Nephron (organoid): ENCODE measurements around the gene ARHGAP22.

Experiments
- H3K27ac Mint-ChIP-seq, 3 experiments: 2 replicates each; pipeline ENCODE4 v1.8.0; 2020; ENCODE audit warnings: mixed read lengths in 3 of 3, mild to moderate bottlenecking in 2 of 3, moderate library complexity in 1 of 3
- H3K27me3 Mint-ChIP-seq: 2 replicates; pipeline ENCODE4 v1.8.0; 2021; ENCODE audit warnings: low read depth, mild to moderate bottlenecking, moderate library complexity, mixed read lengths
- H3K36me3 Mint-ChIP-seq: 2 replicates; pipeline ENCODE4 v1.8.0; 2020; ENCODE audit warnings: low read depth, mixed read lengths
- H3K4me1 Mint-ChIP-seq: 2 replicates; pipeline ENCODE4 v1.8.0; 2020; ENCODE audit warnings: mixed read lengths
- H3K4me3 Mint-ChIP-seq, 3 experiments: 2 replicates each; pipeline ENCODE4 v1.8.0; 2020; ENCODE audit warnings: mild to moderate bottlenecking in 3 of 3, mixed read lengths in 3 of 3, moderate library complexity in 2 of 3
- H3K9me3 Mint-ChIP-seq: 2 replicates; pipeline ENCODE4 v1.8.0; 2020; ENCODE audit warnings: mixed read lengths
- CTCF ChIP-seq, 3 experiments: fragments of 200-600 bp; sonication (generic); IDR thresholded peaks; one replicate each; pipeline ENCODE4 v1.5.0; 2021; ENCODE audit warnings: antibody characterized with exemption in 3 of 3; ENCODE audit not compliant: unreplicated experiment in 3 of 3

The ARHGAP22 gene

GRCh38 chr10:48616436-48616835, 11.6 kb upstream of the ARHGAP22 start:
- no peak overlapping the region for H3K27ac Mint-ChIP-seq
- H3K27me3 Mint-ChIP-seq: peaks cover 14% of the 10 kb centered on the region
- no peak for TF ChIP-seq CTCF (IDR thresholded peaks at IDR 0.05; ENCODE audit: unreplicated experiment in 3 of 3)
- H3K4me3 Mint-ChIP-seq: no peak overlapping the region
- H3K4me1 Mint-ChIP-seq: no peaks in the 10 kb centered on the region
- H3K36me3 Mint-ChIP-seq: no peaks in the 10 kb centered on the region
- H3K9me3 Mint-ChIP-seq: peaks cover 2% of the 10 kb centered on the region

- Mint-ChIP-seq H3K4me1 (no peaks in the 10 kb centered on the region), H3K9me3 (peaks cover 2% of the 10 kb centered on the region), H3K27ac (no peak overlapping the region), H3K27me3 (peaks cover 18% of the 10 kb centered on the region), H3K4me3 (no peak overlapping the region), H3K36me3 (no peaks in the 10 kb centered on the region)
- TF ChIP-seq CTCF (IDR thresholded peaks at IDR 0.05; ENCODE audit: unreplicated experiment in 3 of 3): no peak
Measured at GRCh38 chr10:48614481-48615390, 9.9 kb upstream of the ARHGAP22 start.

GRCh38 chr10:48613016-48613415, 8.1 kb upstream of the ARHGAP22 start:
- no peak for TF ChIP-seq CTCF (IDR thresholded peaks at IDR 0.05; ENCODE audit: unreplicated experiment in 3 of 3)

GRCh38 chr10:48612236-48612943, 7.5 kb upstream of the ARHGAP22 start:
- H3K9me3 Mint-ChIP-seq: peaks cover 2% of the 10 kb centered on the region
- H3K36me3 Mint-ChIP-seq: no peaks in the 10 kb centered on the region
- no peak overlapping the region for H3K27ac Mint-ChIP-seq
- H3K4me1 Mint-ChIP-seq: no peaks in the 10 kb centered on the region
- TF ChIP-seq CTCF (IDR thresholded peaks at IDR 0.05; ENCODE audit: unreplicated experiment in 3 of 3): no peak
- H3K4me3 Mint-ChIP-seq: no peak overlapping the region
- peaks cover 27% of the 10 kb centered on the region for H3K27me3 Mint-ChIP-seq

More at GRCh38 chr10:48613016-48613415, 8.1 kb upstream of the ARHGAP22 start:
- no peak overlapping the region for H3K4me3 Mint-ChIP-seq
- H3K9me3 Mint-ChIP-seq: peaks cover 2% of the 10 kb centered on the region
- H3K4me1 Mint-ChIP-seq: no peaks in the 10 kb centered on the region
- H3K27me3 Mint-ChIP-seq: peaks cover 22% of the 10 kb centered on the region
- no peaks in the 10 kb centered on the region for H3K36me3 Mint-ChIP-seq
- H3K27ac Mint-ChIP-seq: no peak overlapping the region

- Mint-ChIP-seq H3K27ac (no peak overlapping the region), H3K27me3 (peaks cover 40% of the 10 kb centered on the region), H3K9me3 (peaks cover 2% of the 10 kb centered on the region), H3K4me1 (no peaks in the 10 kb centered on the region), H3K4me3 (no peak overlapping the region), H3K36me3 (no peaks in the 10 kb centered on the region)
- no peak for TF ChIP-seq CTCF (IDR thresholded peaks at IDR 0.05; ENCODE audit: unreplicated experiment in 3 of 3)
Measured at GRCh38 chr10:48611133-48611532, 6.3 kb upstream of the ARHGAP22 start.
